GM19035 (cell line): ENCODE measurements around the gene DMKN.

Experiments
- ATAC-seq: cut with Tn5 transposase; IDR thresholded peaks from one replicate; pipeline ENCODE4 v1.9.1; 2021; ENCODE audit not compliant: unreplicated experiment

Gene DMKN

GRCh38 chr19:35549879-35550523, 36.6 kb upstream of the DMKN start:
- no peak for ATAC-seq

GRCh38 chr19:35549174-35549788, 35.8 kb upstream of the DMKN start:
- ATAC-seq, result no peak

- no peak for ATAC-seq
Observed at GRCh38 chr19:35546532-35546931, 33.1 kb upstream of the DMKN start.

- peak; percentile 41 for ATAC-seq
Observed at GRCh38 chr19:35545855-35546381, 32.5 kb upstream of the DMKN start.

GRCh38 chr19:35545001-35545854, 31.8 kb upstream of the DMKN start, which contains the start of gene TMEM147:
Gene TMEM147 (plus strand): TSS chr19:35545626. CDS start chr19:35545740, 114 bp downstream.
- ATAC-seq, result peak; percentile 86

- ATAC-seq, result no peak
Observed at GRCh38 chr19:35544110-35544802, 30.8 kb upstream of the DMKN start.

- ATAC-seq, result no peak
Observed at GRCh38 chr19:35543280-35544109, 30.0 kb upstream of the DMKN start.

GRCh38 chr19:35542209-35542608, 28.8 kb upstream of the DMKN start:
- ATAC-seq, result no peak

- no peak for ATAC-seq
Observed at GRCh38 chr19:35540356-35540927, 27.0 kb upstream of the DMKN start.

- no peak for ATAC-seq
Observed at GRCh38 chr19:35539850-35540249, 26.4 kb upstream of the DMKN start.

GRCh38 chr19:35539314-35539713, 25.9 kb upstream of the DMKN start:
- no peak for ATAC-seq

- ATAC-seq, result no peak
Observed at GRCh38 chr19:35534803-35535480, 21.5 kb upstream of the DMKN start.

- ATAC-seq, result no peak
Observed at GRCh38 chr19:35533822-35534392, 20.5 kb upstream of the DMKN start.

- no peak for ATAC-seq
Observed at GRCh38 chr19:35533201-35533821, 19.9 kb upstream of the DMKN start, which contains the start of gene GAPDHS. Gene GAPDHS (plus strand): TSS chr19:35533456. CDS start chr19:35533528, 72 bp downstream.

GRCh38 chr19:35531291-35531690, 17.8 kb upstream of the DMKN start:
- ATAC-seq, result no peak

GRCh38 chr19:35529241-35530218, 16.1 kb upstream of the DMKN start:
- no peak for ATAC-seq
